Peyer's patch (tissue), 4 donors: Measurements from ENCODE around the gene STC2. TPM values are rescaled to one million over a fixed set of nuclear protein-coding genes. Genes with fewer than 3 reads are reported as not detected.
A peak's percentile ranks its signal among the peaks of the same experiment; 100 is the strongest.

ENCODE experiments used
- DNase-seq, 3 donors: peaks; one replicate each; pipeline ENCODE4 v3.0.0-alpha.2; 2017 to 2019
- H3K27ac ChIP-seq, 4 donors: fragments of 200-600 bp; sonication (generic); one replicate each; pipeline ENCODE4 v1.5.1; 2016 to 2019
- H3K27me3 ChIP-seq, 2 donors: fragments of 200-600 bp; sonication (generic); one replicate each; pipeline ENCODE4 v1.5.1; 2019
- H3K36me3 ChIP-seq, 3 donors: fragments of 200-600 bp; sonication (generic); one replicate each; pipeline ENCODE4 v1.5.1; 2016 to 2019
- H3K4me1 ChIP-seq, 4 donors: fragments of 200-600 bp; sonication (generic); one replicate each; pipeline ENCODE4 v1.5.1; 2016 to 2019
- H3K4me3 ChIP-seq, 4 donors: fragments of 200-600 bp; sonication (generic); 1 replicate in 3 of 4; 2 replicates in 1 of 4; pipeline ENCODE4 v1.5.1; 2016 to 2019; ENCODE audit warnings: mild to moderate bottlenecking in 1 of 4
- H3K9me3 ChIP-seq, 4 donors: fragments of 200-600 bp; sonication (generic); one replicate each; pipeline ENCODE4 v1.5.1; 2016 to 2019; ENCODE audit warnings: mild to moderate bottlenecking in 1 of 4
- CTCF ChIP-seq, 6 experiments: fragments of 450-650 bp in 4 of 6; fragments of 200-600 bp in 2 of 6; sonication (generic) in 1 of 6; IDR thresholded peaks; one replicate each; pipeline ENCODE4 v1.5.1; 2017 to 2019; ENCODE audit warnings: antibody characterized with exemption in 6 of 6, mild to moderate bottlenecking in 3 of 6, moderate library complexity in 1 of 6
- POLR2A ChIP-seq, 2 donors: fragments of 450-650 bp; IDR thresholded peaks; one replicate each; pipeline ENCODE4 v1.5.1; 2017; ENCODE audit warnings: antibody characterized with exemption in 2 of 2, mild to moderate bottlenecking in 2 of 2, moderate library complexity in 2 of 2
- total RNA-seq, 4 donors: library from RNA; depleted of rRNA; stranded (reverse); fragments of >200 nt; gene quantifications; one replicate each; pipeline ENCODE4 v1.1.0, GENCODE V29; 2016

Gene STC2
- total RNA-seq, 4 donors from 2014 or later: 0.83 to 3.8 (median 1.7) TPM

GRCh38 chr5:173313351-173313801 lies 14.8 kb downstream of the STC2 start:
- no peak overlapping the region for H3K27ac ChIP-seq
- peaks cover 0 to 8% (median 0%) of the 10 kb centered on the region in 4 donors for H3K4me1 ChIP-seq
- H3K4me3 ChIP-seq: no peak overlapping the region
- H3K36me3 ChIP-seq: no peaks in the 10 kb centered on the region
- no peaks in the 10 kb centered on the region for H3K27me3 ChIP-seq
- H3K9me3 ChIP-seq: no peaks in the 10 kb centered on the region
- no peak for DNase-seq
- no peak for TF ChIP-seq POLR2A (IDR thresholded peaks at IDR 0.05)
- no peak for TF ChIP-seq CTCF (IDR thresholded peaks at IDR 0.05)

GRCh38 chr5:173312821-173313220 lies 15.4 kb downstream of the STC2 start:
- no peak overlapping the region for H3K4me3 ChIP-seq

GRCh38 chr5:173311818-173312585 lies 16.2 kb downstream of the STC2 start:
- H3K4me1 ChIP-seq: peaks cover 0 to 8% (median 0%) of the 10 kb centered on the region in 4 donors
- H3K27ac ChIP-seq: no peak overlapping the region
- DNase-seq: no peak
- no peak overlapping the region for H3K4me3 ChIP-seq
- no peaks in the 10 kb centered on the region for H3K36me3 ChIP-seq
- no peaks in the 10 kb centered on the region for H3K27me3 ChIP-seq
- no peaks in the 10 kb centered on the region for H3K9me3 ChIP-seq
- TF ChIP-seq POLR2A (IDR thresholded peaks at IDR 0.05) (no peak), CTCF (IDR thresholded peaks at IDR 0.05) (no peak)

More at GRCh38 chr5:173312821-173313220, 15.4 kb downstream of the STC2 start:
- Histone ChIP-seq H3K27ac (no peak overlapping the region), H3K36me3 (no peaks in the 10 kb centered on the region), H3K4me1 (peaks cover 0 to 8% (median 0%) of the 10 kb centered on the region in 4 donors), H3K9me3 (no peaks in the 10 kb centered on the region), H3K27me3 (no peaks in the 10 kb centered on the region)
- TF ChIP-seq POLR2A (IDR thresholded peaks at IDR 0.05) (no peak), CTCF (IDR thresholded peaks at IDR 0.05) (no peak)
- DNase-seq: no peak

GRCh38 chr5:173310861-173311785 lies 17.1 kb downstream of the STC2 start:
- Histone ChIP-seq H3K9me3 (no peaks in the 10 kb centered on the region), H3K36me3 (no peaks in the 10 kb centered on the region), H3K4me1 (peaks cover 0 to 8% (median 0%) of the 10 kb centered on the region in 4 donors), H3K27ac (peak overlapping the region in 1 of 4 donors; percentile 28), H3K27me3 (no peaks in the 10 kb centered on the region), H3K4me3 (no peak overlapping the region)
- TF ChIP-seq POLR2A (IDR thresholded peaks at IDR 0.05): no peak
- no peak for TF ChIP-seq CTCF (IDR thresholded peaks at IDR 0.05)
- DNase-seq: no peak

GRCh38 chr5:173310218-173310769 lies 17.9 kb downstream of the STC2 start:
- Histone ChIP-seq H3K9me3 (no peaks in the 10 kb centered on the region), H3K4me3 (no peak overlapping the region), H3K27ac (peak overlapping the region in 1 of 4 donors; percentile 28), H3K27me3 (no peaks in the 10 kb centered on the region), H3K4me1 (peaks cover 0 to 8% (median 0%) of the 10 kb centered on the region in 4 donors), H3K36me3 (no peaks in the 10 kb centered on the region)
- no peak for TF ChIP-seq CTCF (IDR thresholded peaks at IDR 0.05)
- TF ChIP-seq POLR2A (IDR thresholded peaks at IDR 0.05): no peak
- DNase-seq: no peak
